ENCODE results near the gene SORCS1. TPM values are rescaled to one million over a fixed set of nuclear protein-coding genes. Genes with fewer than 3 reads are reported as not detected.

SORCS1 gene
- polyA plus RNA-seq, 12 donors: 2.7 to 7.0 (median 5.1) TPM; not detected in 1

DNA sequence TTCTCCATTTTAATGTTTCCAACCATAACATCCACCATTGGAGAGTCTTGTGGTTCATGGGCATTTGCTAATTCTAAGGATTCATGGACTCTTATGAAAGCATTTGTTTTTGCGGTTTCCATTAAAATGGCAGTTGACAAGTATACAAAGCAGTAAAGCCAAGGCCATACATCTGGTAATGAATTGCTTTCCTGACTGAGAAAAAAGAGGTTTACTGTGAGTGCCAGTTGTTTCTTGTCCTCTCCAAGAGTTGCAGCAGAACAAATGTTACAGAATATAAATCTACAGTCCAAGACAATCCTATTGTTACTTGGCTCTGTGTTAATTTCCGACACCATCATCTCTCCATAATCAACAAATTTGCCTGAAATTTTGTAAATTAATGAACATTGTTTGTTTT, 261.3 kb downstream of the SORCS1 start:
- DNase-seq: no peak

DNA sequence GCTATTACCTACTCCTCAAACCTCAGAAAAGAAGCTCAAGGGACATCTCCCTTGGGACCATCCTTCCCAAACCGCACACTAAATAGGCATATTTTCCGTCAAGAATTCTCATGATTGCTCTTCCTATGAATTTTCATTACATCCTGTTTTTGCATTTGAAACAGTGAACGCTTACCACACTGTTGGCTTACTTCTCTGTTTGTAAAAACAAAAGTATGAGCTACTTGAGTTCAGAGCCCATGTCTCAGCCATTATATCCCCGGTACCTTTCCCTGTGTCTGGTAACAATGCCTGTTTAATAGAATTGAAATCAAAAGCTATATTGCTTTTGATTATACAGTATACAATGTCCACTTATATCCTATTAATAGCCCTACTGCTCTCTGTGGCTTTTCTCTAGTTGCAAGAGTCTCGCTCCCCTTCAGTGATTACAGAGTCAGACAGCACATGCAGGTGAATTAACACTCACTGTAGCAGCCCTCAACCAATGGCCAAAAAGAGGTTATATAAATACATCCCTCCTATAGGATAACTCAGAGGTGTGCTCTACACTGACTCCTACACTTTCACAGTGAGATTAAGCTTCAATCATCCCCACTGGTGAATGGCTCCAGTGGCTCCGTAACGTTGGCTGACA, 264.4 kb downstream of the SORCS1 start:
- no peak for DNase-seq

DNA sequence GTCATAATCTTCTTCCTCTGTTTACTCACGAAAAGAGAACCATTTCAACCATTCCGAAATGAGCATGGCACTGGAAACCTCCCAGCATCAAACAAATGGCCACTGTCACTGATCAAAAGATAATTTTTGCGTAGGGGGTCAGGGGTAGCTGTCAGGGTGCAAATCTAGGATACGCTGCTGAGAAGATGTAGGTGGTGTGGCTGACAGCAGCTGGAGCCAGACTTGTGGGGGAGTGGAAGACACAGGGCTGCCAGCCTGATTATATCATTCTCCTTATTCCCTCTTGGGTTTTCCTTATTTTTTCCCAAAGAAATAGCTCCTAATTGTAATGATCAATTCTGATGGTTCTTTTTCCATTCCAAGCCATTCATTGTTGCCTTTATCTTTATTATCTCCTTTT, 266.1 kb downstream of the SORCS1 start:
- no peak for DNase-seq

DNA sequence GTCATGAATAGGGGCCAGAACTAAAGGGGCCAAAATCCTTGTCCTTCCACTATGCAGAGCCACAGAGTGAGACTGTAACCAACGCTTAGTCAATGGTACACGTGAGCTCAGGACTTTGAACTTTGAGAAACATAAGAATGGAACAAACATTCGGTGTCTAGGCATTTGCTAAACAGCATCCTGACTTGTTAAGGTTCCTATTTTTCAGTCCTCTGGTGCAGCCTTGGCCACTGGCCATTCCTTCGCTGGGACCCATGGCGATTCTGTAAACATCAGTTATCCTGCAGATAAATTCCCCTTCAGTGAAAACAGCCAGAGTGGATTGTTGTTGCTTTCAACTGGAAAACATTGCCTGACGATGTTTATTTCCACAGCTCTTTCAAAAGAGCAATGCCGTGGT, 266.8 kb downstream of the SORCS1 start:
- no peak for DNase-seq

DNA sequence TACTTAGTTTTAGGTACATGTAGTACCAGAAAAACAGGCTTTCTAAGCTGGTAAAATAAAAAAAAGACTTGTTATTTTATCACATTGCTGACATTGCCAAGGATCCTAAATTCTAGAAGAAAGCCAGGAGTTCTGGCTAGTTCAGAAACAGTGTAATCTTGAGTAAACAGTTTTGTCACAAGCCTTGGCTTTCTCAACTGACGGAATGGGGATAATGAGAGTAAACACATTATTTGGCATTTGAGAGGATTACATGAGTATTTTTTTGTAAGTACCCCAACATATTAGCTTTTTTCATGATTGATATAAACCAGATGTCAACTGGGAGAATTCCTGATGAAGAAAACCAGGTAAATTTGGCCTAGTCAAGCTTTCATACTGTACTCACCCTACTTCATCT, 269.8 kb downstream of the SORCS1 start:
- DNase-seq: no peak

DNA sequence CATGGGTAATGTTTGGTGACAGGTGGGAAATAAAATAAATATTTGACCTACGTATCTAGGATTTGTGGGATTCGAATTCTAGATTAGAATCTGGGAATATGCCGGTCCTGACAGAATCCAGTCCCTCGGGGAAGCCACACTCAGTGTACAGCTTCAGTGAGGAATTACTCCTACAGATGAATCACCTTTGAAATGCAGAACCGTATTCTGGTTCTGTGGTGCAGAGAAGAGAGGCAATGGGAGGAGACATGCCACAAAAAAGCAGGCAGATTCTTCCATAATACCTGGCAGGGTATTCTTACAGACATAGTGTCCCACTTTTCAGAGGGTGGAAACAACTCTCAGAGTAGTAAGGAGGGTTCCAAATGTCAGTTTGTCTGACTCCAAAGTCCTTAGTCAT, 286.9 kb downstream of the SORCS1 start:
- DNase-seq: no peak

DNA sequence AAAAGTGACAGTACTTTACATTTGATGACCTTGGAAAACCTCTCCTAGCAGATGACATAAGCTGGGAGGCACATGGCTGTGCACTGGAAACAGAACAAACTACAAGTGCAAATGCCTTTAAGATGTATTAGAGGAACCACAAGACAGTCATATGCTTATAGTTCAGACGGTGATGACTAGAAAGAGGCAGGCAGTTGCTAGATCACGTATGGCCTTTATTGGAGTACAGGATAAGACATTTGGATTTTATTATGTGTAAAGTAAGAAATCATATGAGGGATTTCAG, 290.0 kb downstream of the SORCS1 start:
- no peak for DNase-seq

DNA sequence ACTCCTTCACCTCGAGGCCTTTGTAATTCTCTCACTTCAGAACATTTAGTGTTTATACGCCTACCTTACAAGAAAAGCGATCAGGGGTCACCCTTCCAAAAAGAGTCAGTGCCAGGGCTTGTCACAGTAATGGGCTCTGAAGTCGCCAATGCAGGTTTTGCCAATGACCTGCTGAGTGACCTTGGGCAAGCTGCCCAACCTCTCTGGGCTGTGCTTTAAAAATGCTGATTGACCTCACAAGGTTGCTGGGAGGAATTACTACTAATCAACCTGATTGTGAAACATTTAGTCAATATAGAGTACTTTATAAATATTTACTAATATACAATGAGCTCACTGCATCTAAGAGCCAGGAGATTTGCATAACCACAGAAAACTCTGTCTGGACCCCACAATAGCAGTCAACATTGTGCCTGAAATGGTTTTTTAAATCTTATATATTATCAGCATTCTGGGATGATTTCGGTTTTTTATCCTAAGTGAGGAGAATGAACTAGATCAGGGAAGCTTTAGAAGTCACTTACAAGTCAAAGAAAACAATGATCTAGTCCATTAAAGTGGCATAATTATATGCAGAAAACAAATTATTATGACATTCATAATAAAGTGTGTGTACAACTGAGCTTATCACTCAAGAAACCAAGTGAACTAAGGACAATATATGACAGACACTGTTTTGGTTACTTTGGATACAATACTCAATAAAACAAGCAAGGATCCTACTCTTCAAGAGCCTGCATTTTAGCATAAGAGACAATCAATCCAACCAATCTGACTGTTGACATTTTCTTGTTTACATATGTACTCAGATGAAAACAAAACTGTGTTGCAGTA, 290.5 kb downstream of the SORCS1 start:
- DNase-seq: no peak

DNA sequence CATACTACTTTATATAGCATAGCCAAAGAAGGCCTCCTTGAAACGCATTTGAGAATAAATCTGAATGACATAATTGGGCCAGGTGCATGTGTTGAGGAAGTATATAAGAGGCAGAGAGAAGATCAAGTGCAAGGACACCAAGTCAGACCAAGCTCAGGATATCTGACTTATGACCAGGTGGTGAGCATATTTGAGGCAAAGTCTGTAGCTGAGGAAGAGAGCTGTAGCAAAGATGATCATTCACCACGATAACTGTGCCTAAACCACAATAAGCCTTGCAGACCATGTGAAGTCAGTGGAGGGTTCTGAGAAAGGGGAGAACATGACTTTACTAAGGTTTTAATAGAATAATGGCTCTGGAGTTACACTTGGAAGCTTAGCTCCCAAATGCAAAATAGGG, 292.3 kb downstream of the SORCS1 start:
- no peak for DNase-seq

DNA sequence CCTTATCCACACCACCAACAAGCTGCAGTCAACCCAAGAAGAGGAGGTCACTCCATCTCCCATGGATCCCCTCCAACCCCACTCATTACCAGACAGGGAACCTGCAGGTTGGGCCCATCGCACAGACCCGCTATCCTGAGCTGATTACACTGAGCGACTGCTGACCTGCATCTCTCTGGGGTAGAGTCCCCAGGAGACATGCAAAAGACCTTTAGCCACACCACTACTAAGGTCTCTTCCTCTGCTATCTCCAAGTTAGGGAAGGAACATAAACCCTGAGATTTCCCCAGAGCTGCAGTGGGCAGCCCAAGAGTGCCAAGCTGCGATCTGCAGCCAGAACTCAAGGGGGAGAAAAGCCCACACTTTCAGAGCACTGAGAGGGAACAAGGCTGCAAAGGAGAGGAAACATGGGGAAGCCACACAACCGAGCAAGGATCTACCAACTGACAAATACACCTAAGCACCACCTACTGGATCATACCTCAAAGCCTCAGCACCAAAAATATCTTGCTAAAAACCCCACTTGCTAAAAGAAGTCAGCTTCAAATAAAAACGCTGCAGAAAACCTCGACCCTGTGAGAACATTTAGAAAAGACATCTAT, 298.2 kb downstream of the SORCS1 start:
- DNase-seq: no peak

DNA sequence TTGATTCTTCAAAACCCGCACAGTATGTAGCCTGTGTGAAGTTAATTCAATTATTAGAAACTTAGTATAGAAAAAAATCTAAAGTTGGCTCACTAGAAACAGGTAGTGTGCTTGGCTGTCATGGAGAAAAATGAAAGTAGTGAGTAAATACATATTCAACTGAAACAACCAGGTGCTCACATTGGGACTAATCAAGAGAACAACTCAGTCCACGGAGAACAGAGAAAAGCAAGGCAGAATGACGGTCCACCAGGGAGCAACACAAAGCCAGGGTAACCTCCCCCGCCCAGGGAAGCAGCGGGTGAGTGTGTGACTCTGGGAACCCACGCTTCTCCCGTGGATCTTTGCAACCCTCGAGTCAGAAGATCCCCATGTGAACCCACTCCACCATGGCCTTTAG, 300.5 kb downstream of the SORCS1 start:
- no peak for DNase-seq

DNA sequence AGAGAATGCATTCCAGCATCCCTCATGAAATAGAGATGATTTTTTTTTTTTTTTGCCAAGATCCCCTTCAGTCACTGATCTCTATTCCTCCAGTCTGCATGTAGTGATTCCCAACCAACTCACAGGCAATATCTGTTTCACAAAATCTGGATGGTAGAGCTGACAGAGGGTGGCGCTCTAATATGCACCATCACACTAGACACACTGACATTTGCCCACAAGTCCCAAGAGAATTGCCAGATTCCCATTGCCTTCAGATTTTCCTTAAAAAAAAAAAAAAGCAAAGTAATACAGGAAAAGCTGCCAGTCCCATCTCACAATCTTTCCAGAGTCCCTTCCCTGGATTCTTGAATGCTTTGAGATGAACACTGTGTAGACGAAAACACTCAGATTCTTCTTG, 301.0 kb downstream of the SORCS1 start:
- no peak for DNase-seq

DNA sequence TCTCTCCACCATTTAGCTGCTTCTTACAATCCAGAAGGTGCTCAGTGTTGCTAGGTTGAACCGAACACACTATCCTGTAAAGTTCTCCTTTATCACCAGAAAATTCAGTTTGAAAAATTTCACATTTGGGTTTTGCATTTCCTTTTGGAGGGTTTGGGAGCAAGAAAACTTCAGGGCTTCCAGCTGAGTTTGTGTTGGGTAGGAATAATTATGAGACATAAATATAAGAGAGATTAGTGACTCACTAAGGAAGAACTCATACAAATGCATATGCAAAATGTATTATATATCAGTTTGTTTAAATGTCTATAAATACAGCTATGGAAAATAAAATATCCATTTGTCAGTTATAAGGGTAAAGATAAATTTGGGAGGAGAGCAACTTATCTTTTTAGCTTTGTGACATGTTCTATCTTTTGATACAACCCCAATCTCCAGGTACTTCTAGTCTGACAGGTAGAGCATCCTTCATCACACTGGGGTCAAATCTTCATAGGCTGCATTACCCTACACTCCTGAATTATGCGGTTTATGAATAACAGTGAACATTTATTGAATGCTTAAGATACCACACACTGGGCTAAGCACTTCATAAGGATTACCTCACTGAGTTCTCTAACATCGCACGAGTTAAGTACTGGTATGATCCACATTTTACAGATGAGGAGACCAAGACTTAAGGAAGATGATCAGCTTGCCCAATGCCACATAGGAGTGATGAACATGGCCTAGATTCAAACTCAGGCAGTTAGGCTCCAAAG, 304.4 kb downstream of the SORCS1 start:
- no peak for DNase-seq

DNA sequence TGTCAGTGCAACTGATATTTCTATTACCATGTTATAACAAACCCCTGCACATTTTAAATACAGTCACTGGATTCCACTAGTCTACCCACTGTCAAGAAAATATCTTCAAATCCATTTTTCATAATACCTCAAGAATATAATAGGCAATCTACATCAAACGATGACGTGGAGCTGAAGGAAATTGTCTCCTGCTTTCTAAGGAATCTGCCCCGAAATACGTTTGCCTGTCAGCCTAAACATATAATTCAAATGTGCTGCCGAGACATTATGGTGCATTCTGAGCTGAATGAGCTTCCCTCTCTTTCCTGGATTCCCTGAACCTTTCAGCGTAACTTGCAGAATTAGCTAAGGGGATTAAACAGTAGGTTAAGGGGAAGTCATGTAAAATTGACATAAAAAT, 306.8 kb downstream of the SORCS1 start:
- no peak for DNase-seq

DNA sequence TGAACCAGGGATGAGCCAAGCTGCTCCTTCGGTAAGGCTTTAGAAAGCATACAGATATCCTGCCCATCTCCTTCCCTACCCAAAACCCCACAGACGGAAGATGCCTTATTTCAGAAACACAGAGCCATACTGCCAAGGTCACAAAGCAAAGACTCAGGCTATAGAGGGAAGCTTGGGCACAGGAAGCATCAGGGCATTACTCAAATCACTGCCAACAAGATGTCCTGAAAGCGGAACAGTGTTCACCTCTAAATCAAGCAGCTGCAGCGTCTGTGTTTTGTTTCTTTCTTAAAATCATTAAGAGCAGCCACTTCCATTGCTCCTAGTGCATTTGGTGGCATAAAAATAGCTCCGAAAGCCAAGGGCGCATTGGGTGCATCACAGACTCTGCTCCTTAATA, 307.3 kb downstream of the SORCS1 start:
- DNase-seq: no peak

DNA sequence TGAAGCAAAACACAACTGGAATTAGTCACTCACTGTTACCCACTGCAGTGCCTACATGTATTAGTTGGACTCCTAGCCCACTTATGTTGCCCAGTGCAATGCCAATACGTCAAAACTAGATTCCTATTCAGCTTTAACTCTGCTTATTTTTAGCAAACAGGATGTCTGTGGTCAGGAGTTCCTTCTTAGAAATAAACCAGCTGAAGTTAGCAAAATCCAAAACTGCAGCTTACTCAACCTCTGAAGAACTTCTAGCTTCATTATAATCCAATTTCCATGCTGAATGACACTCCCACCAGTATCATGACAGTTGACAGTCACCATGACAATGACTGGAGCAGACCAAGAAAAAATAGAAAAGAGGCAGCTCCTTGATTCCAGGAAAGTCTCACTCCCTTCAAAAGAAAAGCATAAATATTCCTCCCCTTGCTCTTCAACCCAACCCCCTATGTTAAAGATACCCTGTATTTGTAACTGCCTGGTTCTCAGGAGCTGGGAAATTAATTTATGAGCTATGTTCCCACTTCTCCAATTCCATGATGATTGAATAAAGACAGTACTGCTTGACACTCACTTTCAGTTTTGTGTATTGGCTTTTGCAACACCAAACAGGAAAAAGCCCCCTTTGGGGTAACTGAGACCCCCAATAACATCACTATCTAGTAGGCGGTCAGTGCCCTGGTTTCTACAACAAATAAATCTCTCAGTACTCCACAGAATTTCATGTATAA, 327.4 kb downstream of the SORCS1 start:
- DNase-seq: peak; percentile 7

DNA sequence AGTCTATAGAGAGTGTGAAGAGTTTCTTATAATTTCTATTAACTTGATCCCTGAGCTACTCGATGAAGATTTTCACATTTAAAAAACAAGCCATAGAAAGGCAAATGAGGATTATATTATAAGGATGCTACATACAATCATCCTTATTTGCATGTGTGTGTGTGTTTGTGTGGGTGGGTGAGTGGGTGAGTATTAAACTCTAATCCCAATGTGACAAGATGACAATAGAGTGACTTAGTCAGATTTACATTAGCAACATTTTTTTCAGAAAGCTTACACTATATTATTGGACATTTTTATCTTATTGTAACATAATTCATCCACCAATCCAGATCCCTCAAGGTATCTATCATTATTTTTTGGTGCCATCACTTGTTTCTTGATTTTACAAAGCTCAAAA, 331.7 kb downstream of the SORCS1 start:
- DNase-seq: no peak

DNA sequence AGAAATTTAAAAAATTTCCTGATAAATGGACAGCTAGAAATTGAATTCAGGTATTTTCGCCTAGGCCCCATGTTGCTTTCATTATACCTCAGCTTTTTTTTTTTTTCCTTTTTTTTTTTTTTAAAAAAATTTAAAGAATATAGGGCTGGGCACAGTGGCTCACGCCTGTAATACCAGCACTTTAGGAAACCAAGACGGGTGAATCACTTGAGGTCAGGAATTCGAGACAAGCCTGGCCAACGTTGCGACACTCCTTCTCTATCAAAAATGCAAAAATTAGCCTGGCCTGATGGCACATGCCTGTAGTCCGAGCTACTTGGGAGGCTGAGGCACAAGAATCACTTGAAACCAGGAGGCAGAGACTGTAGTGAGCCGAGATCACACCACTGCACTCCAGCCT, 334.0 kb downstream of the SORCS1 start:
- DNase-seq: no peak

DNA sequence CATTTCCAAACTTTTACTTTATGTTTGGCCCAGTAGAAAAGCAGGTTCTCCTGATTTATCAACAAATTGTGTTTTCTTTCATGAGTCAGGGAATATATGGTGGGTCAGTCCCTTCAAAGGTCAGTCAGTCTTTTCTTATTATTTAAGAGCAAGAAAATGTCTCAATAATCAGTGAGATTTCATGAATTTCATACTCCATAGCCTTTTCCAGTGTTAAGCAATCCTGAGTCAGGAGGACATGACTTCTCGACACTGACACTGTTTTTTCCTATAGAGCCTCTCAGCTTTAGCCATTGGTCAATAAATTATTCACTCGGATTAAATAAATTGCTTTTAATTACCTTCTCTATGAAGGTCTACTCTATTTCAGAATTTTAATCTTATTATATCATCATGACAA, 334.5 kb downstream of the SORCS1 start:
- no peak for DNase-seq

DNA sequence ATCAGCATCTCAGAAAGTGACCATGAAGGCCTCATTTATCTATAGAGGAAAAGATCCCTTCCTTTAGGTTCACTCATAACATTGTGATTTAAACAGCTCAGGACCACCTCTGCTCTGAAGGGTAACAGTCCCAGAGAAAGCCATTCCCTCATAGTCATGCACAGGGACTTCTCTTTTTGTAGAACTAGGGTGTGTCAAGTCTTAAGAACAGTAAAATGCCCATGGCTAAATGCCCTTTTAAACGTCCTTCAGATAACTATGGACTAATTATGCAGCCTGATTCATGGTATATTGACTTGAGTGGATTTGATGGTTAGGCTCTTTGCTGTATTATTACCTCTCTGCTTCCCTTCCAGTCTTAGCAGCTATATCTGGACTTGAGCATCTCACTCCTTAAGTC, 337.8 kb downstream of the SORCS1 start:
- no peak for DNase-seq

DNA sequence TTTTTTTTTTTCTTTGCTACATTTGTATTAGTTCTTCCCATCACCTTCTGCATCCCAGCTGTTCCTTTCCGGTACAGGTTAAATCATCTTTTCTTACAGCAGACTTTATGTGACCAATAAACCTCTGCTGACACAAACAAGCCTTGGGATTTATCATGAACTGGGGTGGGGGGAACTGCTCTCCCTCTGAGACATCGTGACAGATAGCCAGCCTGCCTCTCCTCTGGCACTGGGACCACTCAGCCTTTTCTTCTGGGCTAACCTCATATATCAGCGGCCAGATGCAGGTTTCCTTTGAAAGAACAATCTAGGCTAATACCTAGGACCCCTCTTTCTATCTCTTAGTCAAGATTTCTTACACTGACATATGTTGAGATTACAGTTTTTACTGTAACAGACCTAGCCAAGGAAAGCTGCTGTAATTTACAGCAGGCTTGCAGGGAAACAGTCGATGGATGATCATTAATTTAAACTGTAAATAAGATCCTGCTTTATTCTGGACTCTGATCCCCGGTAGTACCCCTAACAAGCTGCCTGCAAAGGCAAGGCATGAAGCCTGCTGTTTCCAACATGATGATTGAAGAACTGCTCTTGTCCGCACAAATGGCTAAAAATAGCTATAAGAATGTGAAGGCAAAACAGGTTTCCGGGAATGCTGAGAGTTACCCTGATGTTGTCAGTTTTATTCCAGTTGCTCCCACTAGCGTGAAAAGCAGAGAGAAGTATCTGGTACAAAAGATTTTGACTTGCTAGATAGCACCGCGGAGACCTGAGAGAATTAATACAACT, 338.7 kb downstream of the SORCS1 start:
- peak; percentile 15 for DNase-seq

All from muscle of arm (tissue), 12 donors.